SK-N-SH (cell line): ENCODE data around the gene XPR1.

Experiments used
- POLR2AphosphoS5 ChIP-seq: IDR thresholded peaks from 2 replicates; pipeline ENCODE4 v1.6.1; 2012; ENCODE audit warnings: low read depth, low read length
- RAD21 ChIP-seq: IDR thresholded peaks from 2 replicates; pipeline ENCODE4 v1.6.1; 2012; ENCODE audit warnings: mild to moderate bottlenecking, low read length
- TAF1 ChIP-seq: IDR thresholded peaks from 2 replicates; pipeline ENCODE4 v1.6.1; 2012; ENCODE audit warnings: low read depth, mild to moderate bottlenecking, low read length, moderate library complexity, borderline replicate concordance
- TF ChIP-seq, protein P1 (sequence below): fragments of 200-600 bp; sonication (generic); IDR thresholded peaks from 2 replicates; pipeline ENCODE4 v1.6.1; 2017; ENCODE audit warnings: antibody characterized with exemption, mild to moderate bottlenecking, moderate library complexity

DNA sequence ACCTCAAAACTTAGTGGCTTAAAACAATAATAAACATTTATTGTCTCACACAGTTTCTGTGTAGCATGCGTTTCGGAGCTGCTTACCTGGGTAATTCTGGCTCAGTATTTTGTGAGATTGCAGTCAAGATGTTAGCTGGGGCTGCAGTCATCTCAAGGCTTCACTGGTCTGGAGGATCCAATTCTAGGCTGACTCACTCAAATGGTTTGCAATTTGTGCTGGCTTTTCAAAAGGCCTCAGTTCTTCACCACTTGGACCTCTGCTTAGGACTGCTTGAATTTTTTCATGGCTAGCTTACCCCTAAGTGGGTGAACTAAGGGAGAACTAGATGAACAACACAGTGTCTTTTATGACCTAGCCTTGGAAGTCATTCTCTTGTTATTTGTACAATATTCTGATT lies 21.0 kb downstream of the XPR1 start:
- TF ChIP-seq POLR2AphosphoS5 (no peak), TAF1 (no peak), RAD21 (no peak)
- TF ChIP-seq, protein P1, sequence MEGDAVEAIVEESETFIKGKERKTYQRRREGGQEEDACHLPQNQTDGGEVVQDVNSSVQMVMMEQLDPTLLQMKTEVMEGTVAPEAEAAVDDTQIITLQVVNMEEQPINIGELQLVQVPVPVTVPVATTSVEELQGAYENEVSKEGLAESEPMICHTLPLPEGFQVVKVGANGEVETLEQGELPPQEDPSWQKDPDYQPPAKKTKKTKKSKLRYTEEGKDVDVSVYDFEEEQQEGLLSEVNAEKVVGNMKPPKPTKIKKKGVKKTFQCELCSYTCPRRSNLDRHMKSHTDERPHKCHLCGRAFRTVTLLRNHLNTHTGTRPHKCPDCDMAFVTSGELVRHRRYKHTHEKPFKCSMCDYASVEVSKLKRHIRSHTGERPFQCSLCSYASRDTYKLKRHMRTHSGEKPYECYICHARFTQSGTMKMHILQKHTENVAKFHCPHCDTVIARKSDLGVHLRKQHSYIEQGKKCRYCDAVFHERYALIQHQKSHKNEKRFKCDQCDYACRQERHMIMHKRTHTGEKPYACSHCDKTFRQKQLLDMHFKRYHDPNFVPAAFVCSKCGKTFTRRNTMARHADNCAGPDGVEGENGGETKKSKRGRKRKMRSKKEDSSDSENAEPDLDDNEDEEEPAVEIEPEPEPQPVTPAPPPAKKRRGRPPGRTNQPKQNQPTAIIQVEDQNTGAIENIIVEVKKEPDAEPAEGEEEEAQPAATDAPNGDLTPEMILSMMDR: no peak
